Tibial nerve (tissue), 4 donors: ENCODE data around the gene S1PR2. TPM values are rescaled to one million over a fixed set of nuclear protein-coding genes. Genes with fewer than 3 reads are reported as not detected.

ENCODE experiments used
- DNase-seq, 2 donors: peaks; one replicate each; pipeline ENCODE4 v3.0.0-alpha.2; 2019; ENCODE audit warnings: low spot score in 2 of 2
- H3K27ac ChIP-seq, 4 donors: fragments of 200-600 bp; sonication (generic) in 3 of 4; one replicate each; pipeline ENCODE4 v1.5.1; 2017 to 2019; ENCODE audit warnings: mild to moderate bottlenecking in 1 of 4
- H3K27me3 ChIP-seq, 2 donors: fragments of 200-600 bp; sonication (generic) in 1 of 2; one replicate each; pipeline versions ENCODE4 v1.5.1 to v1.6.0; 2017 to 2019
- H3K36me3 ChIP-seq, 3 donors: fragments of 200-600 bp; sonication (generic); one replicate each; pipeline ENCODE4 v1.5.1; 2018 to 2019
- H3K4me1 ChIP-seq, 4 donors: fragments of 200-600 bp; sonication (generic) in 3 of 4; one replicate each; pipeline ENCODE4 v1.5.1; 2017 to 2019
- H3K4me3 ChIP-seq, 4 donors: fragments of 200-600 bp; sonication (generic) in 3 of 4; one replicate each; pipeline ENCODE4 v1.5.1; 2017 to 2019; ENCODE audit warnings: mild to moderate bottlenecking in 1 of 4, moderate library complexity in 1 of 4
- H3K9me3 ChIP-seq, 4 donors: fragments of 200-600 bp; sonication (generic) in 3 of 4; one replicate each; pipeline ENCODE4 v1.5.1; 2017 to 2019
- CTCF ChIP-seq, 5 experiments: fragments of 200-600 bp in 3 of 5; fragments of 450-650 bp in 2 of 5; sonication (generic) in 3 of 5; IDR thresholded peaks; one replicate each; pipeline ENCODE4 v1.5.1; 2016 to 2019; ENCODE audit warnings: antibody characterized with exemption in 5 of 5, mild to moderate bottlenecking in 3 of 5, moderate library complexity in 2 of 5
- EP300 ChIP-seq, 2 donors: sonication (generic); formaldehyde crosslinking; IDR thresholded peaks; one replicate each; pipeline ENCODE4 v1.6.1; 2017; ENCODE audit warnings: antibody characterized with exemption in 2 of 2, mild to moderate bottlenecking in 1 of 2
- POLR2A ChIP-seq, 2 donors: fragments of 450-650 bp; IDR thresholded peaks; one replicate each; pipeline ENCODE4 v1.6.1; 2017; ENCODE audit warnings: antibody characterized with exemption in 2 of 2, mild to moderate bottlenecking in 2 of 2, moderate library complexity in 2 of 2
- WGBS, 2 donors: methylation state at CpG; one replicate each; pipeline ENCODE4 v1.1.5; 2018; 5-methylcytosine and 5-hydroxymethylcytosine counted together
- total RNA-seq, 4 donors: library from RNA; depleted of rRNA; stranded (reverse); fragments of >200 nt; gene quantifications; one replicate each; pipeline ENCODE4 v1.1.0, GENCODE V29; 2016

S1PR2 gene
- total RNA-seq, 4 donors from 2014 or later, result 11.6 to 13.3 (median 12.2) TPM

DNA sequence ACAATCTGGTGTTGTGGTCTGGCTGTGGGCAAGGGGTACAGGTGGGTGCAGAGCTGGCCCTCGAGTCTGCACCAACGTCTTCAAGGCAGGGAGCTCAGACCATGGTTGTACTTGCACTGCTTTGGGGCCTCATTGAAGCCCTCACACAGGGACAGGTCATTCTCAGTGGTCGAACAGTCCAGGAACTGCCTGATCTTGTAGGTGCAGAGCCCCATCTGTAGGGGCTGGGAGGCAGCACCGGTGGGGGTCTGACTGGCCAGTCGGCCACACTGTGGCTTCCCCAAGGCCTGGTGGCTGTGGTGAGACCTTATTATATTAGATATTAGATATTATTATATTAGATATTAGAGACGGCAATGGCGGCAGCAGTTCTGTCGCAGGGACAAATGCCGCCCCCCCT, 14.0 kb downstream of the S1PR2 start:
- TF ChIP-seq EP300 (IDR thresholded peaks at IDR 0.05) (no peak), POLR2A (IDR thresholded peaks at IDR 0.05) (no peak), CTCF (IDR thresholded peaks at IDR 0.05) (no peak)

GRCh38 chr19:10214784-10215183, 16.3 kb downstream of the S1PR2 start:
- Histone ChIP-seq H3K36me3 (peaks cover 0 to 26% (median 0%) of the 10 kb centered on the region in 3 donors), H3K27ac (no peak overlapping the region), H3K4me1 (peaks cover 0 to 2% (median 0%) of the 10 kb centered on the region in 4 donors), H3K27me3 (no peaks in the 10 kb centered on the region), H3K4me3 (no peak overlapping the region), H3K9me3 (no peaks in the 10 kb centered on the region)
- TF ChIP-seq EP300 (IDR thresholded peaks at IDR 0.05) (no peak), CTCF (IDR thresholded peaks at IDR 0.05) (no peak), POLR2A (IDR thresholded peaks at IDR 0.05) (no peak)
- no peak for DNase-seq
- WGBS, 2 donors, result 83 to 95% methylated on average over 5 of the region's 5 CpGs

More for the DNA sequence above, 14.0 kb downstream of the S1PR2 start:
- Histone ChIP-seq H3K4me3 (no peak overlapping the region), H3K36me3 (peaks cover 0 to 35% (median 0%) of the 10 kb centered on the region in 3 donors), H3K9me3 (no peaks in the 10 kb centered on the region), H3K27ac (no peak overlapping the region), H3K4me1 (peaks cover 0 to 10% (median 0%) of the 10 kb centered on the region in 4 donors), H3K27me3 (no peaks in the 10 kb centered on the region)
- no peak for DNase-seq
- WGBS, 2 donors, result 90 to 92% methylated on average over 9 of the region's 9 CpGs

- WGBS, 2 donors, result 93 to 94% methylated on average over 6 of the region's 6 CpGs
- Histone ChIP-seq H3K27me3 (no peaks in the 10 kb centered on the region), H3K36me3 (peaks cover 0 to 11% (median 0%) of the 10 kb centered on the region in 3 donors), H3K4me1 (no peaks in the 10 kb centered on the region), H3K9me3 (no peaks in the 10 kb centered on the region), H3K27ac (no peak overlapping the region), H3K4me3 (no peak overlapping the region)
- no peak for DNase-seq
- TF ChIP-seq CTCF (IDR thresholded peaks at IDR 0.05) (no peak), POLR2A (IDR thresholded peaks at IDR 0.05) (no peak), EP300 (IDR thresholded peaks at IDR 0.05) (no peak)
These were observed 19.4 kb downstream of the S1PR2 start for GRCh38 chr19:10211691-10212090.

GRCh38 chr19:10211061-10211460, 20.1 kb downstream of the S1PR2 start:
- no peak for DNase-seq
- no peaks in the 10 kb centered on the region for H3K27me3 ChIP-seq
- 87 to 88% methylated on average over 4 of the region's 4 CpGs for WGBS, 2 donors
- no peaks in the 10 kb centered on the region for H3K4me1 ChIP-seq
- TF ChIP-seq POLR2A (IDR thresholded peaks at IDR 0.05) (no peak), EP300 (IDR thresholded peaks at IDR 0.05) (no peak), CTCF (IDR thresholded peaks at IDR 0.05) (no peak)
- no peaks in the 10 kb centered on the region for H3K9me3 ChIP-seq
- H3K27ac ChIP-seq, result no peak overlapping the region
- no peak overlapping the region for H3K4me3 ChIP-seq
- H3K36me3 ChIP-seq, result peaks cover 0 to 10% (median 0%) of the 10 kb centered on the region in 3 donors

- H3K27ac ChIP-seq, result no peak overlapping the region
- WGBS, 2 donors, result 51 to 64% methylated on average over 4 of the region's 4 CpGs
- no peaks in the 10 kb centered on the region for H3K27me3 ChIP-seq
- DNase-seq, result no peak
- TF ChIP-seq POLR2A (IDR thresholded peaks at IDR 0.05), result no peak
- no peak for TF ChIP-seq EP300 (IDR thresholded peaks at IDR 0.05)
- no peak for TF ChIP-seq CTCF (IDR thresholded peaks at IDR 0.05)
- H3K9me3 ChIP-seq, result no peaks in the 10 kb centered on the region
- H3K4me3 ChIP-seq, result no peak overlapping the region
- H3K4me1 ChIP-seq, result no peaks in the 10 kb centered on the region
- H3K36me3 ChIP-seq, result peaks cover 0 to 3% (median 0%) of the 10 kb centered on the region in 3 donors
These were observed 21.8 kb downstream of the S1PR2 start for GRCh38 chr19:10209315-10209714.
